MV-4-11 (cell line): ENCODE data around the gene VIL1.

ENCODE experiments used
- DNase-seq: peaks from one replicate; lab custom pipeline; 2025; lab: John Stamatoyannopoulos, UW

VIL1 gene

DNA sequence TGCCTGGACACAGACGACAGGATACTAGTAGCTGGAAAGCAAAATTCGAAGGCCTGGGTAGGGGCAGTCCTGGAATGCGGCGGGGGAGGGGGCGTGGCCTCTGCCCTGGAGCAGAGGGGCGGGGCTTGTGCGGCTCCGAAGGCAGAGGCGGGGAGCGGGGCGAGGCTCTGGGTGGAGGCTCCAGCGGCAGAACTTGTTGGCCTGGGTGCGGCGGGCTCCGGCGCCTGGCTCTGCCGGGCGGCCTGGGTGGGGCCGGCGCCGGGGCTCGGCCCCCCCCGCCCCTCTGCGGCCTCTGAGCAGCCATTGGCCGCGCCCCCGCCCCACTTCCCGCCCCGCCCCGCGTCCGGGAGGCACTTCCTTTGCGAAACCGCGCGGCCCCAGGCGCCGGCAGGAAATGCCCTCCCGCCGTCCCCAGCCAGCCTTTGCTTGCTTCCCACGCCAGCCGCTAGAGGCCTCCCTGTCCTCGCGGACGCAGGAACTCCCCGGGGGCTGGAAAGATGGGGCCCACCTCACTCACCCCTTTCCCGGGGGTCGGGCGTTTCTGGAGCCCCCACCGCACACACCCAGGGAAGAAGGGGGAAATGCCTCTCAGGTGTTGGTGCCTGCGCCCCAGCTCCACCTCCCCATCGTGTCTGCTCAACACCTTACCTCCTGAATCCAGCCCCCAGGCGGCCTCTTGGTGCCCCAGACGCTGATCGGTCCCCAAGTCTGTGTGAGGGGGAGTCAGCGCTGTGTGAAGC, 12.5 kb upstream of the VIL1 start:
- peak; percentile 97 for DNase-seq

DNA sequence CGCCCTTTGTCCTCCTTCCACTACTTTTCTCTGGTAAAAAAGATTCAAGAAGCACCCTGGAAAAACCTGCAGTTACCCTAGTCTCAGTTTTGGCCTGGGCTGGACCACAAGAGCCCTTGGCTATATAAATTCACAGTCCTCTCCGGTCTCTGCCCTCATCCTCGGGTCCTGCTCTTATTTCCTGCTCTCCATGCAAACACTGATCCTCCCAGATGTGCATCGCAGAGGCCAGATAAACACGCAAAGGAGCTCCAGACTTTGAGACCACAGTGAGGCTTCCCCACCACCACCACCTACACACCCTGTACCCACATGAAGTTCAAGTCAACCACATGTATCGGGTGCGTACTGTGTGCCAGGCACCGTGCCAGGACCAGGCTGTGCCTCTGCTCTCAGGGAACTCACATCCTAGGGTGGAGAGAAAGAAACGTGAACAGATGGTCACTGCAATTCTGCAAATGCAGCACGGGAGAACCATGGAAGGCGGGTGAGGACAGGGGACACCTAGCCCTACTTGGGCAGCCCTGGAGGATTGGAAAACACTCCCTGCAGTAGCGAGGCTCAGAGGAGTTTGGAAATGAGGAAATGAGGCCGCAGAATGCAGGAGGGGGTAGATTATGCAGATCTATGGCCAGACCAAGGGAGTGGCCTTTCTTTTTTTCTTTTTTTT, 11.8 kb upstream of the VIL1 start:
- peak; percentile 74 for DNase-seq

DNA sequence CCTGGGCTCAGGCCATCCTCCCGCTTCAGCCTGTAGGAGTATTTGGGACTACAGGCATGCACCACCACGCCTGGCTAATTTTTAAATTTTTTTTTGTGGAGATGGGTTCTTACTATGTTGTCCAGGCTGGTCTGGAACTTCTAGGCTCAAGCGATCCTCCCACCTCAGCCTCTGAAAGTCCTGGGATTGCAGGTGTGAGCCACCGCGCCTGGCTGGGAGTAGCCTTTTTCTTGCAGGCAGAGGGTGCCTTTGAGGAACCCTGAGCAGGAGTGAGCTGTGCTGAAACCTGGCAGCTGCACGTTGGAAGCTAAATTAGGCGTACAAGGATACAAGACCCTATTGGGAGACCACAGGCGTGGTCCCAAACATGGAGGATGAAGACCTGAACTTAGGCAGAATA, 11.2 kb upstream of the VIL1 start:
- no peak for DNase-seq

DNA sequence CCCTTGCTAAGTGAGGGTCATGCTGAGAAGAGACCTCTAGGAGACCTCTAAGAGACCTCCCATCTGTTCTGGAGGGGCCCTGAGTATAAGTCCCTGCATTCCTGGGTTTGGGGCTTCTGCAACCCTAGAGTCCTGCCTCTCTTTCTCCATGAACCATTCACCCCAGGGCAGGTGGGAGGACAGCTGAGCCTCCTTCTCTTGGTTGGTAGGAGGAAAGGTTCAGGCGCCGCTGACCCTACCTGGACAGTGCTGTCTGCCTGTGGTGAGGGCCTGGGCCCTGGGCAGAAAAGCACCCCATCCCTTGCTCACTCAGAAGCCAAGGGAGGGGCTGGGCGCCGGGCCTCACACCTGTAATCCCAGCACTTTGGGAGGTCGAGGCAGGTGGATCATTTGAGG, 604 bp upstream of the VIL1 start:
- no peak for DNase-seq

DNA sequence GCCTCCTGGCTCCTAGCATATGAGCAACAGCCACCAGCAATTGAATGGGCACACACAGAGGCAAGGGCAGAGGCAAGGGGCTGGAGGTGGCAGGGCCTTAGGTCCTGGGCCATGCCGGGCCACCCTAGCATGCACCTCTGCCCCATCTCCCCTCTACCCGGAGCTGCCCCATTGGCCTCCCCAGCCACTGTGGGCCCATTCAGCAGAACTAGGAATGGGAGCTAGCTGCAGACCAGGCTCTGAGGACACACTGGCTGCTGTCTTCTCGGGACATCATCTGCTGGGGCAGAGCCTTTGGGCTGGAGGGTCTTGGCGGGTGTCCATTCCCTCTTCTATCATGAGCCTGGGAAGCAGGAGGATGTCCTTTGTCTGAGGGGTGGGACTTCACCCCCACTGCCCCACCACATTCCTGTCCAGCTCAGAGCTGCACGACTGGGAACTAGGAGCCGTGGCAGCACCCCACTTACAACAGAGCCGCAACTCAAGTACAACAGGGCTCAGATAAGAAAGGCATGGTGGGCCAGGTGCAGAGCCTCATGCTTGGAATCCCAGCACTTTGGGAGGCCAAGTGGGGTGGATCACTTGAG, 800 bp downstream of the VIL1 start:
- DNase-seq = no peak

DNA sequence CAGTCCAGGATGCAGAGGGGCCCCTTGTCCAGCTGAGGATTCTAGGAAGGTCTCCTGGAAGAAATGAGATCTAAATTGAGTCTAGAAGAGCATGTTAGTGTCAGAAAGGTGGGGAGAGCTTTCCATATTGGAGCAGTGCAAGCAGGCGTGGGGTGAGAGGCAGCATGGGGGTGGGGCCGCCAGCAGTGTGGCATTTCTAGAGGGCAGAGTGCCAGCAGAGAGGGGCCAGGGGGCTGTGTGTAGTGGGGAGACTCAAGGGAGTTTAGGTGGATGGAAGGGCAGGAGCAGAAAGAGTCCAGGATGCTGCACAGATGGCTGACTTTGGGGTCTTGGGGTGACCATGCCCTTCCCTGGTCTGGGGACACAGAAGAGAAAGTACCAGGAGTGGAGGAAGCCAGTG, 2.1 kb downstream of the VIL1 start:
- DNase-seq = no peak

DNA sequence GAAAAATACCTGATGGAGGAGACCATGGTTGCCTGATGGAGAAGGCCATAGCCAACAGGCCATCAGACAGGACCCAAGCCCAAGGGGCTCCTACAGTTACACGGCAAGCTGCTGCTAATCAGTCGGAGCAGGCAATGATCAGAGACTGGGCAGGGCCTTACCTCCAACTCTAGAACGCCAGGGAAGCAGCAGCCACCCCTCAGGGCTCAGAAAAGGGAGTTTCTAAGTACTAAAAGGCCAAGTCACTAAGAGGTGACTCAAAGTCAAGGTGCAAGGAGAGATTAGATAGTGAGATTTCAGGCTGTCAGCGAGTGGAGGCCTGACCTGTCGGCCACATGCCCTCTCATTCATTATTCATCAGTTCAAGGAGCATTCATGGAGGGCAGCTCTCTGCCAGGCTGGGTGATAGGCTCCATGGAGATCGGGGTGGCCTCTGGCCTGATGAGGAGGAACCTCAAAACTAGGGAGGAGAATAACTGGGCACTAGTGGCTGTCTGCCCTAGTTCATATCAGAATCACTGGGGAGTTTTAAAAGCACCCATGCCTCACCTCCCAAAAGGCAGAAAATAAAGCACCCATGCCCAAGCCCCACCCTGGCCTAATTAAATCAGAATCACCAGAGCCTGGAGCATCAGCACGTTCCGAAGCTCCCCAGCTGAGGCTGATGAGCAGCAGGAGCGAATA, 3.6 kb downstream of the VIL1 start:
- DNase-seq = no peak

DNA sequence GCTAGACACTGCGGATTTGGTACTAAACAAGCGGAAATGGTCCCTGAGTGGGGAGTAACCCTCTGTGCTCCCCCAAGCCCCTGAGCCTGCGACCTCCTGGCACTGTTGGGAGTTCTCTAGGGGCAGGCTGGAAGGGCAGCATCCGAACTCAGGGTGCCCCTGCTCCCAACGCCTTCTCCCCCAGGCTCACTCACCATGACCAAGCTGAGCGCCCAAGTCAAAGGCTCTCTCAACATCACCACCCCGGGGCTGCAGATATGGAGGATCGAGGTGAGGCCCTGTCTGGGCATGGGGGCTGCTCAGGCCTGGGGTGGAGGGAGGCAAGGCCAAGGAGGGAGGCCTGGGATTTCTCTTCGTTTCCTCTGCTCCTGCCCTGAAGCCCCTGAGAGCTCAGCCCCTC, 4.7 kb downstream of the VIL1 start:
- DNase-seq = no peak

DNA sequence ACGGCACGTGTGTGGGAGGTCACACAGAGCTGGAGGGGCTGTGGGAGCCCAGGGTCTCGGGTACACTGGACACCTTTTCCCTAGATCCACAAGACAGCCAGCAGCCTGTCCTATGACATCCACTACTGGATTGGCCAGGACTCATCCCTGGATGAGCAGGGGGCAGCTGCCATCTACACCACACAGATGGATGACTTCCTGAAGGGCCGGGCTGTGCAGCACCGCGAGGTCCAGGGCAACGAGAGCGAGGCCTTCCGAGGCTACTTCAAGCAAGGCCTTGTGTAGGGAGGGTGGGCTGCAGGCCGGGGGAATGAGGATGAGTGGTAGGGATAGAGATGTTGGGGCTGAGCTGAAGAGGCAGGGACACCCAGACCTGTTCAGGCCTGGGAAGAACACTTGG, 6.6 kb downstream of the VIL1 start:
- no peak for DNase-seq

DNA sequence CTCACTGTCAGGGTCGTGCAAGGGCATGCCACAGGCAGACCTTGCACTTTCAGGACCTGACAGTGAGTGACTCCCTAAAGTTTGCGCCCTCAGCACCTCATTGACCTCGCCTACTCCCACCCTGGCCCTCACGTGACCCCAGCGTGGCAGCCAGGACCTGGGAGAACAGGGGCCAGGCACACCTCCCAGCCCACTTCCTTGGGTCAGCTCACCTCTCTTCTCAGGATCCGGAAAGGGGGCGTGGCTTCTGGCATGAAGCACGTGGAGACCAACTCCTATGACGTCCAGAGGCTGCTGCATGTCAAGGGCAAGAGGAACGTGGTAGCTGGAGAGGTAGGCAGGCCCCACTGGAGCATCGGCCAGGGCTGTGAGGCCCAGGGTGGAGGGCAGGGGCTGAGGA, 8.8 kb downstream of the VIL1 start:
- no peak for DNase-seq

DNA sequence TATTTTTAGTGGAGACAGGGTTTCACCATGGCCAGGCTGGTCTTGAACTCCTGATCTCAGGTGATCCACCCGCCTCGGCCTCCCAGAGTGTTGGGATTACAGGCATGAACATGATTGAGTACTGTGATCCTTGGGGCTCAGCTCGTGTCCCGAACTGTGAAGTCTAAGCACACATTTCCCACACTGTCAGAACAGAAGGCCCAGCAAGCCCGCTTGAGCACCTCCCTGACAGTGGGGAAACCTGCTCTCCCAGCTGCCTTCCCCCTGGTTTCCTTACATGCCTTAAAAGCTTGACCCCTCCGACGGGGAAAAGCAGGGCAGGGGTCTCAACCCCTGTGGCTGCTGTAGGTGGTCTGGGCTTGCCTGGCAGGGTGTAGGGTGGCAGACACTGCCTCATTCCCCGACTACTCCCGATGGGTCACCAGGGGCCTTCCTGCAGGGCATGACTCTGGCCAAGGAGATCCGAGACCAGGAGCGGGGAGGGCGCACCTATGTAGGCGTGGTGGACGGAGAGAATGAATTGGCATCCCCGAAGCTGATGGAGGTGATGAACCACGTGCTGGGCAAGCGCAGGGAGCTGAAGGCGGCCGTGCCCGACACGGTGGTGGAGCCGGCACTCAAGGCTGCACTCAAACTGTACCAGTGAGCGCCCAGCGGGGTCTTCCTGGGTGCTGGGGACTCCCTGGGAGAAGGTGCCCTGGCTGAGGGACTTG, 10.1 kb downstream of the VIL1 start:
- no peak for DNase-seq

DNA sequence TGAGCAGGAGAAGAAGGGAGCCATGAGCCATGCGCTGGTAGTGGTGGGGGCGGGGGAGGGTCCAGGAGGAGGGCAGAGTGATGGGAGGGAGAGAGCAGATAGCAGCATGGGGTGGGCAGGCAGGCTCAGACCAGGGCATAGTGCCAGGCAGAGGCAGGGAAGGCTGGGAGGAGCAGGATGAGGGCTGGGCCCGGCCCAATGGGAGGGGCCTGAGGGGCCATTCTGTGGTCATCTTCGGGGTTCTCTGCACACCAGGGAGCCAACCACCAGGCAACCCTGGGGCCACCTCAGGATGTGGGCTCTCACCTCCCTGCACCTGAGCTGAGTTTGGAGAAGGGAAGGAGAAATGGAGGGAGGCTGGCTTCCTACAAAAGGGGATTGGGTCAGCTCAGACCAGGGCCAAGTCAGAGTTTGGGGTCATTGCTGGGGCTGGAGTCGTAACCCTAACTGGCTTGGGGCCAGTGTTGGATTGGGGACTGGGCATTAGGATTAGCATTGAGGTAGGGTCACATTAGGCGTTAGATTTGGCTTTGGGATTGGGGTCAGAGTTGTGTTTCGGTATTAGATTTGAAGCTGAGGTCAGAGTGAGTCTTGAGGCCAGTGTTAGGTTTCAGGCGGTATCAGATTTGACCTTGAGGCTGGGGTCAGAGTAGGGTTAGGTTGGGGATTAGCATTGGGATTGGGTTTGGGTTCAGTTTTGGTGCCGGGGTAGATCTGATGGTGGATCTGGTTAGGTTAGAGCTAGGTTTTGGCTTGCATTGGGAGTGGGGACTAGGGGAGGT, 11.2 kb downstream of the VIL1 start:
- no peak for DNase-seq

DNA sequence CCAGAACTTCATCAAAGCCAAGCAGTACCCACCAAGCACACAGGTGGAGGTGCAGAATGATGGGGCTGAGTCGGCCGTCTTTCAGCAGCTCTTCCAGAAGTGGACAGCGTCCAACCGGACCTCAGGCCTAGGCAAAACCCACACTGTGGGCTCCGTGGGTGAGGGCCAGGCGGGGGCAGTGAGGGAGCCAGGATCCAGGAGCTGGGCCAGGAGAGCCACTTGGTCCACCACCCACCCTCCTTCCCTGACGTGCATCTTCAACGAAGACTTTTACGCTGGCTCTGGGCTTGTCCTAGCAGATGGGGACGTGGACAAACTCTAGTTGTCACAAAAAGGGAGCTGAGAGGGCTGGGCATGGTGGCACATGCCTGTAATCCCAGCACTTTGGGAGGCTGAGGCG, 11.8 kb downstream of the VIL1 start:
- no peak for DNase-seq

DNA sequence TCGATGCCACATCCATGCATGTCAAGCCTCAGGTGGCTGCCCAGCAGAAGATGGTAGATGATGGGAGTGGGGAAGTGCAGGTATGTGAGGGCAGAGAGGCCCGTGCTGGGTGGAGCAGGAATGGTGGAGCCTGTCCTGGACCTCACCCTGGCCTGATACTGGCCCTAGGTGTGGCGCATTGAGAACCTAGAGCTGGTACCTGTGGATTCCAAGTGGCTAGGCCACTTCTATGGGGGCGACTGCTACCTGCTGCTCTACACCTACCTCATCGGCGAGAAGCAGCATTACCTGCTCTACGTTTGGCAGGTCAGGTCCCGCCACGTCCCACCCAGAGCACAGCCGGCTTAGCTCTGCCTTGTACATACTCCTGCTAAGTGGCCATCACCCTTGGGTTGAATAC, 13.0 kb downstream of the VIL1 start:
- no peak for DNase-seq

DNA sequence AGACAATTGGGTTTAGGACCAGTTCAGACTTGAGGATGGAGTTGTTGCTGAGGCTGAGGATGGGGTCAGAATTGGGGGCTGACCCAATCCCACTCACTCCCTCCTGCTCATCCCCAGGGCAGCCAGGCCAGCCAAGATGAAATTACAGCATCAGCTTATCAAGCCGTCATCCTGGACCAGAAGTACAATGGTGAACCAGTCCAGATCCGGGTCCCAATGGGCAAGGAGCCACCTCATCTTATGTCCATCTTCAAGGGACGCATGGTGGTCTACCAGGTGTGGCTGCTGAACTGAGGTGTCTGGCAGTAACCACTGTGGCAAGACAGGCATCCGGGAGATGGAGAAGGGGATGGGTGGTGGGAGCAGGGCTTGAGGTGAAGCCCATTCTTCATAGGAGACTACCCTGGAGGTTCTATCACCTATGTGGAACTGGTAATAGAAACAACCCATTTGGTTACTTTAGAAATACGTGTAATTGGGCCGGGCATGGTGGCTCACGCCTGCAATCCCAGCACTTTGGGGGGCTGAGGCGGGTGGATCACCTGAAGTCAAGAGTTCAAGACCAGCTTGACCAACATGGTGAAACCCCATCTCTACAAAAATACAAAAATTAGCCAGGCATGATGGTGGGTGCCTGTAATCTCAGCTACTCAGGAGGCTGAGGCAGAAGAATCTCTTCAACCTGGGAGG, 13.9 kb downstream of the VIL1 start:
- no peak for DNase-seq

DNA sequence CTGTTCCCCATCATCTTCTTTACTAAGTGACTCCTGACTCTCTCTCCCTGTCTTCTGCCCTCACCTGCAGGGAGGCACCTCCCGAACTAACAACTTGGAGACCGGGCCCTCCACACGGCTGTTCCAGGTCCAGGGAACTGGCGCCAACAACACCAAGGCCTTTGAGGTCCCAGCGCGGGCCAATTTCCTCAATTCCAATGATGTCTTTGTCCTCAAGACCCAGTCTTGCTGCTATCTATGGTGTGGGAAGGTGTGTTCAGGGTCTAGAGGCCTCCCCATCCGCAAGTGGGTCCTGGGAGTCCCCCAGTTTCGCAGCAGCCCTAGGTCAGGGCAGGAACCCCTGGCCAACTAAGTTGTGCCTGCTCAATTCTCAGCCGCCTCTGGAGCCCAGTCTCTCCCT, 15.5 kb downstream of the VIL1 start:
- DNase-seq = no peak

DNA sequence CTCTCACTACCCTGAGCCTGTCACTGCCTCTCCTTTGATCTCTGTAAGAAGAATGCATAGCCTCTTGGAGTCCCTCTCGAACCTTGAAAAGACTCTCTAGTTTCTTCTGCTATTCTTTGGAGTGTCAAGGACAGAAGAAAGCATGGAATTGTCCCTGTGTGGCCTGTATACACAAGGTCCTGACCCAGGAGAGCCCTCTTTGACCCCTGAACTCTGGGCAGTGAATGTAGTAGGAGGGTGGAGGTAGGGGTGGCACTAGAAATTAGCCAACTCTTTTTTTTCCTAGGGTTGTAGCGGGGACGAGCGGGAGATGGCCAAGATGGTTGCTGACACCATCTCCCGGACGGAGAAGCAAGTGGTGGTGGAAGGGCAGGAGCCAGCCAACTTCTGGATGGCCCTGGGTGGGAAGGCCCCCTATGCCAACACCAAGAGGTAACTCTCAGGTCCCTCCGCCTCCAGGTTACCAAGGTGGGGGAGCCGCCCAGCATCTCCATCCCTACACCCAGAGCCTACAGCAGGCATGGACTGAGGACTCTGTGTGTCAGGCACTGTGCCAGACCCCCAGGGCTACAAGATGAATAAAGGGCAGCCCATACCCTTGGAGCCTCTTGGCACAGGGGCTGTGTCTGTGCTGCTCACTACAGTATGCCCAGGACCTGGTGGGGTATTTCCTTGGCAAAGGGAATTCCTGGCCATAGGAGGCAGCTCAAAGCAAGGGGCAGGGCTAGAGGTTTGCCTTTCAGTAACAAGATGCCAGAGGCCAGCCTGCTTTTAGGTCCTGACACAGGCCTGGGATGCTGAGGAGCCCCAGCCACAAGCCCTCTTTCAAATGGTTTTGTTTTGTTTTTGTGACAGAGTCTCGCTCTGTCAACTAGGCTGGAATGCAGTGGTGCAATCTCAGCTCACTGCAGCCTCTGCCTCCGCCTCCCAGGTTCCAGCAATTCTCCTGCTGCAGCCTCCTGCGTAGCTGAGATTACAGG, 16.4 kb downstream of the VIL1 start:
- DNase-seq = no peak

DNA sequence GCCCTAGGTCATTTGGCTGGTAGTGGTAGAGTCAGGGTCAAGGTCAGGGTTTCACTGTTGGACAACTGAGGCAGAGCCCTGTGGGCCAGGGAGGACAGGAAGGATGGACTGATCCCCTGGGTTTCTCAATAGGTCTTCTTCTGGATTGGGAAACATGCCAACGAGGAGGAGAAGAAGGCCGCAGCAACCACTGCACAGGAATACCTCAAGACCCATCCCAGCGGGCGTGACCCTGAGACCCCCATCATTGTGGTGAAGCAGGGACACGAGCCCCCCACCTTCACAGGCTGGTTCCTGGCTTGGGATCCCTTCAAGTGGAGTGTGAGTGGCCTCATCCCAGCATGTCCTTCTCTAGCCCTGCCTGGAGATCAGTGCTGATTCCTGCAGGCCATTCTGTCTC, 18.1 kb downstream of the VIL1 start:
- DNase-seq = no peak

DNA sequence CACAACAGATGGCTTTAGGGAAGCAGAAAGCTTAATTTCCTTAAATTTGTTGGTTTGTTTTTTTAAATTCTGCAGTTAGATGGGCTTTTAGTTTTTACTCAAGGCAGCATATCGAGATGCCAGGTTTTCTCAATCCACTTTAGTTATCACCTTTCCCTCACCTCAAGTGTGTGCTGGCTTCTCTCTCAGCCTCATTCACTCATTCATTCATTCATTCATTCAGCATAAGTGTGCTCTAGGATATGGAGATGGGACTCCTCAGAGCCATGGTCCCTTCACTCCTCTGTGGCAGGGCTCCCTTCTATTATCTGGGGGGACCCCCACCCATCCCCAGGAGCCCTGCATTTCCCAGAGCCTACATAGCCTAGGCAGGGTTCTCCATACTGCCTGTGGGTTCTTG, 19.0 kb downstream of the VIL1 start:
- no peak for DNase-seq

DNA sequence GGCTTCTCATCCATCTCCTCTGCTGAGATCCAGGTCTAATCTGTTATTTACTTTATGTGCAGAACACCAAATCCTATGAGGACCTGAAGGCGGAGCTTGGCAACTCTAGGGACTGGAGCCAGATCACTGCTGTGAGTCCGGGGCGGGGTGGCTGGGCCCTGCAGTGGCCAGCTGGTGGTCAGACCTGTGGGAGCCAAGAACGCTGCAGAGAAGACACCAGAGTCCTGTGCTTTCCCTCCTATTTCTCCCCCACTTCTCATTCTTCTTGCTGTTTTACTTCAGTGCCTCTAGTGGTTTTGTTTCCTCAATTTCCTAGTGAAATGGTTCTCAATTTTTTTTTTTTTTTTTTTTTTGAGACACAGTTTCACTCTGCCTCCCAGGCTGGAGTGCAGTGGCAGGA, 19.7 kb downstream of the VIL1 start:
- DNase-seq = peak; percentile 73
